Measurements from ENCODE around the gene COL20A1. TPM values are rescaled to one million over a fixed set of nuclear protein-coding genes. Genes with fewer than 3 reads are reported as not detected.

The COL20A1 gene
- total RNA-seq, 1 experiment from 2014 or later = 0.23 TPM

- in situ Hi-C loops (cut with HindIII; ENCODE audit: low pct_unique_long_range_greater_than_20kb, low sequenced_read_pairs) = no loop called here
- H3K4me3 ChIP-seq (ENCODE audit: low read depth in 2 of 2, low read length in 2 of 2) = no peak overlapping the region
- no peaks in the 10 kb centered on the region for H3K9me3 ChIP-seq (ENCODE audit: control insufficient read depth, insufficient read depth, low read depth, low read length)
- no peak for DNase-seq (ENCODE audit: low read depth, low spot score)
- CTCF ChIA-PET = no interaction called here
- no peak for TF ChIP-seq CTCF (IDR thresholded peaks at IDR 0.05)
- POLR2A ChIA-PET = no interaction called here
- intact Hi-C loops (cut with micrococcal nuclease; ENCODE audit: unreplicated experiment) = no loop called here
- ATAC-seq = no peak
- H3K27me3 ChIP-seq (ENCODE audit: control insufficient read depth, insufficient read depth, low read length) = no peaks in the 10 kb centered on the region
- H3K27ac ChIP-seq (ENCODE audit: low read length) = no peak overlapping the region
- H3K36me3 ChIP-seq (ENCODE audit: control insufficient read depth, insufficient read depth, low read length) = no peaks in the 10 kb centered on the region
- H3K4me1 ChIP-seq (ENCODE audit: control insufficient read depth, insufficient read depth, low read length) = no peaks in the 10 kb centered on the region
- no TSS peak for BruUV-seq (replicated peaks)
Measured at GRCh38 chr20:63332488-63333240, 39.7 kb downstream of the COL20A1 start.

GRCh38 chr20:63333241-63333836 lies 40.4 kb downstream of the COL20A1 start:
- in situ Hi-C loops (cut with HindIII; ENCODE audit: low pct_unique_long_range_greater_than_20kb, low sequenced_read_pairs) (no loop called here), intact Hi-C loops (cut with micrococcal nuclease; ENCODE audit: unreplicated experiment) (no loop called here)
- CTCF ChIA-PET = no interaction called here
- Histone ChIP-seq H3K27me3 (ENCODE audit: control insufficient read depth, insufficient read depth, low read length) (no peaks in the 10 kb centered on the region), H3K9me3 (ENCODE audit: control insufficient read depth, insufficient read depth, low read depth, low read length) (no peaks in the 10 kb centered on the region), H3K4me1 (ENCODE audit: control insufficient read depth, insufficient read depth, low read length) (no peaks in the 10 kb centered on the region), H3K4me3 (ENCODE audit: low read depth in 2 of 2, low read length in 2 of 2) (no peak overlapping the region), H3K27ac (ENCODE audit: low read length) (no peak overlapping the region), H3K36me3 (ENCODE audit: control insufficient read depth, insufficient read depth, low read length) (no peaks in the 10 kb centered on the region)
- BruUV-seq (replicated peaks) = no TSS peak
- ATAC-seq (no peak), DNase-seq (ENCODE audit: low read depth, low spot score) (no peak)
- POLR2A ChIA-PET = no interaction called here
- TF ChIP-seq SIN3A (IDR thresholded peaks at IDR 0.05; ENCODE audit: borderline replicate concordance, insufficient read depth, low read depth, low read length) (no peak), CTCF (IDR thresholded peaks at IDR 0.05) (no peak), REST (IDR thresholded peaks at IDR 0.05; ENCODE audit: insufficient read depth in 1 of 2, low read depth in 2 of 2, low read length in 1 of 2) (no peak)
